ENCODE results near the gene BFSP2.

DNA sequence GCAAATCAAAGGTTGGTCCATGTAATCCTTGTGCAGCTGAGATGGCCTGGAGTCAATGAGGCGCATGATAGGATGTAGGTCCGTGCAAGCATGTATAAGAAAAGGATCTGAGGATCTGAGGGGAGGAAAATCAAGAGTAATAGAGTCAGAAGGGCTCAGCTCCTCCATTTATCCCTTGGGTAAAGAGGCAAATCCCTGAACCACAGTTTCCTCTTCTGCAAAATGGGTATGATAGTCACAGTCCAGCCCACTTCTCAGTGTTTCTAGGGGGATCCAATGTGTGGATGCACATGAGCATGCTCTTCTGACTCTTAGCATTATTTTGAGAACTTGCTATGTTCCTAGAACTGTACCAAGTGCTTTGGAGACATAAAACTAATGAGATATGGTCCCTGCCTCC lies 67.9 kb downstream of the BFSP2 start:
- TF ChIP-seq, protein P1, sequence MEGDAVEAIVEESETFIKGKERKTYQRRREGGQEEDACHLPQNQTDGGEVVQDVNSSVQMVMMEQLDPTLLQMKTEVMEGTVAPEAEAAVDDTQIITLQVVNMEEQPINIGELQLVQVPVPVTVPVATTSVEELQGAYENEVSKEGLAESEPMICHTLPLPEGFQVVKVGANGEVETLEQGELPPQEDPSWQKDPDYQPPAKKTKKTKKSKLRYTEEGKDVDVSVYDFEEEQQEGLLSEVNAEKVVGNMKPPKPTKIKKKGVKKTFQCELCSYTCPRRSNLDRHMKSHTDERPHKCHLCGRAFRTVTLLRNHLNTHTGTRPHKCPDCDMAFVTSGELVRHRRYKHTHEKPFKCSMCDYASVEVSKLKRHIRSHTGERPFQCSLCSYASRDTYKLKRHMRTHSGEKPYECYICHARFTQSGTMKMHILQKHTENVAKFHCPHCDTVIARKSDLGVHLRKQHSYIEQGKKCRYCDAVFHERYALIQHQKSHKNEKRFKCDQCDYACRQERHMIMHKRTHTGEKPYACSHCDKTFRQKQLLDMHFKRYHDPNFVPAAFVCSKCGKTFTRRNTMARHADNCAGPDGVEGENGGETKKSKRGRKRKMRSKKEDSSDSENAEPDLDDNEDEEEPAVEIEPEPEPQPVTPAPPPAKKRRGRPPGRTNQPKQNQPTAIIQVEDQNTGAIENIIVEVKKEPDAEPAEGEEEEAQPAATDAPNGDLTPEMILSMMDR (IDR thresholded peaks at IDR 0.05), result no peak
- no peak for TF ChIP-seq POLR2A (IDR thresholded peaks at IDR 0.05)
